HG02588 (cell line): ENCODE results near the gene GATAD2A.
"Not testable (repeated sequence)": the region's sequence is repeated elsewhere in the genome, so short reads cannot be mapped to it uniquely, and the experiment has no call there.

Source experiments
- ATAC-seq: cut with Tn5 transposase; IDR thresholded peaks from one replicate; pipeline ENCODE4 v1.9.1; 2021; ENCODE audit warnings: mild to moderate bottlenecking, moderate library complexity; ENCODE audit not compliant: unreplicated experiment

Gene GATAD2A

GRCh38 chr19:19388568-19389555 is 16.6 kb upstream of the GATAD2A start:
- ATAC-seq, result no peak

GRCh38 chr19:19389683-19390082 is 15.8 kb upstream of the GATAD2A start:
- not testable (repeated sequence) for ATAC-seq

- ATAC-seq, result not testable (repeated sequence)
These were observed 11.1 kb upstream of the GATAD2A start for GRCh38 chr19:19394333-19394732.

- no peak for ATAC-seq
These were observed 5.6 kb upstream of the GATAD2A start for GRCh38 chr19:19399733-19400433.

GRCh38 chr19:19402656-19403372 is 2.7 kb upstream of the GATAD2A start:
- ATAC-seq, result no peak

- no peak for ATAC-seq
These were observed 2.0 kb upstream of the GATAD2A start for GRCh38 chr19:19403373-19403901.

GRCh38 chr19:19405971-19406877 is 749 bp downstream of the GATAD2A start:
- ATAC-seq, result peak; percentile 25

- ATAC-seq, result no peak
These were observed 1.6 kb downstream of the GATAD2A start for GRCh38 chr19:19406878-19407632.

GRCh38 chr19:19407633-19407930 is 2.1 kb downstream of the GATAD2A start:
- ATAC-seq, result no peak

- no peak for ATAC-seq
These were observed 3.7 kb downstream of the GATAD2A start for GRCh38 chr19:19409205-19409604.

- no peak for ATAC-seq
These were observed 4.2 kb downstream of the GATAD2A start for GRCh38 chr19:19409631-19410030.

GRCh38 chr19:19410553-19411550 is 5.4 kb downstream of the GATAD2A start:
- no peak for ATAC-seq

- no peak for ATAC-seq
These were observed 10.8 kb downstream of the GATAD2A start for GRCh38 chr19:19416280-19416679.

GRCh38 chr19:19417046-19417445 is 11.6 kb downstream of the GATAD2A start:
- ATAC-seq, result no peak

GRCh38 chr19:19417628-19418245 is 12.3 kb downstream of the GATAD2A start:
- ATAC-seq, result no peak

GRCh38 chr19:19418555-19419260 is 13.2 kb downstream of the GATAD2A start:
- ATAC-seq, result no peak
